Measurements from ENCODE around the gene KRTAP10-9.

The KRTAP10-9 gene

DNA sequence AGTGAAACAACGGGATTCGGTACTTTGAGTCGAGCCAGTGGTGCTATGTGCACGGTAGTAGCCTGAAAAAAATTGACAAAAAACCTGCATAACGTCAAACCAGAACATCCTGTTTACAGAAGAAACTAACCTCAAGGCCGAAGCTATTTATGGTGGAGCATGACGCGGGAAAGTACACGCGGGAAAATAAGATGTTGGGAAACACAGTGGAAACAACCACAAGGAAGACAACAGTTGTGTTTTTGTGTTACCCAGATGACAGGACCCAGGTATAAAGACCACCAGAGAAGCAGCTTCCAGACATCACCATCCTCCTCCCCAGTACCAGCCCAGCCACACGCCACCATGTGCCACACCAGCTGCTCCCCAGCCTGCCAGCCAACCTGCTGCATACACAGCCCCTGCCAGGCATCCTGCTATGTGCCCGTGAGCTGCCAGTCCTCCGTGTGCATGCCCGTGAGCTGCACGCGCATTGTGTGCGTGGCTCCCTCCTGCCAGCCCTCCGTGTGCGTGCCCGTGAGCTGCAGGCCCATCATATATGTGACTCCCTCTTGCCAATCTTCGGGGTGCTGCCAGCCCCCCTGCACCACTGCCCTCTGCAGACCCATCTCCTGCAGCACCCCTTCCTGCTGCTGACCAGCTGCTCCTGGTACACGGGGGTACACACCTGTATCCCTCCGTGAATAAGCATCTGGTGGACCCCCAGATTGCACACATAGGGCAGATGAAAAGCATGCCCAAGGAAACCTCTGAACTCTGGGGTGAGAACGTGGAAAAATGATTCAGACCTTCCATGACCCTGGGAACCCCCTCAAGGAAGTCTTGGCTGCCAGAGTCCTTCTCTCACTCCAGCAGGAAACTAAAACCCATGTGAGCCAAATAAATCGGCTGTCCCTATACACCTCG lies 31.0 kb downstream of the KRTAP10-9 start, which contains the start of gene KRTAP12-3:
KRTAP12-3 (plus strand) TSS at position 298 of the 906 bp plus-strand sequence; CDS start at position 346, 48 bp downstream.
- Histone ChIP-seq H3K9me3 (ENCODE audit: control insufficient read depth, insufficient read depth, low read depth, low read length) (no peaks in the 10 kb centered on the region), H3K4me3 (ENCODE audit: low read depth, low read length) (no peak within 1 kb of the TSS), H3K36me3 (ENCODE audit: control insufficient read depth in 2 of 2, insufficient read depth in 1 of 2, low read length in 2 of 2) (no peaks in the 10 kb centered on the region), H3K4me1 (ENCODE audit: control insufficient read depth, insufficient read depth, low read length) (no peaks in the 10 kb centered on the region), H3K27ac (ENCODE audit: extremely low read depth, low read depth, low read length) (no peak within 1 kb of the TSS)
- TF ChIP-seq ZNF266 (tag by site-specific recombination; IDR thresholded peaks at IDR 0.05; ENCODE audit: low read depth), result no peak
- TF ChIP-seq PBX3 (CRISPR knock-in tag; IDR thresholded peaks at IDR 0.05), result no peak
- TF ChIP-seq WT1 (tag by site-specific recombination; IDR thresholded peaks at IDR 0.05), result no peak
- TF ChIP-seq ZSCAN4 (tag by site-specific recombination; IDR thresholded peaks at IDR 0.05), result no peak
- TF ChIP-seq, protein P1, sequence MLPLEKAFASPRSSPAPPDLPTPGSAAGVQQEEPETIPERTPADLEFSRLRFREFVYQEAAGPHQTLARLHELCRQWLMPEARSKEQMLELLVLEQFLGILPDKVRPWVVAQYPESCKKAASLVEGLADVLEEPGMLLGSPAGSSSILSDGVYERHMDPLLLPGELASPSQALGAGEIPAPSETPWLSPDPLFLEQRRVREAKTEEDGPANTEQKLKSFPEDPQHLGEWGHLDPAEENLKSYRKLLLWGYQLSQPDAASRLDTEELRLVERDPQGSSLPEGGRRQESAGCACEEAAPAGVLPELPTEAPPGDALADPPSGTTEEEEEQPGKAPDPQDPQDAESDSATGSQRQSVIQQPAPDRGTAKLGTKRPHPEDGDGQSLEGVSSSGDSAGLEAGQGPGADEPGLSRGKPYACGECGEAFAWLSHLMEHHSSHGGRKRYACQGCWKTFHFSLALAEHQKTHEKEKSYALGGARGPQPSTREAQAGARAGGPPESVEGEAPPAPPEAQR (tag by site-specific recombination; IDR thresholded peaks at IDR 0.05), result no peak
- TF ChIP-seq, protein P2, sequence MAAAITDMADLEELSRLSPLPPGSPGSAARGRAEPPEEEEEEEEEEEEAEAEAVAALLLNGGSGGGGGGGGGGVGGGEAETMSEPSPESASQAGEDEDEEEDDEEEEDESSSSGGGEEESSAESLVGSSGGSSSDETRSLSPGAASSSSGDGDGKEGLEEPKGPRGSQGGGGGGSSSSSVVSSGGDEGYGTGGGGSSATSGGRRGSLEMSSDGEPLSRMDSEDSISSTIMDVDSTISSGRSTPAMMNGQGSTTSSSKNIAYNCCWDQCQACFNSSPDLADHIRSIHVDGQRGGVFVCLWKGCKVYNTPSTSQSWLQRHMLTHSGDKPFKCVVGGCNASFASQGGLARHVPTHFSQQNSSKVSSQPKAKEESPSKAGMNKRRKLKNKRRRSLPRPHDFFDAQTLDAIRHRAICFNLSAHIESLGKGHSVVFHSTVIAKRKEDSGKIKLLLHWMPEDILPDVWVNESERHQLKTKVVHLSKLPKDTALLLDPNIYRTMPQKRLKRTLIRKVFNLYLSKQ (tag by site-specific recombination; IDR thresholded peaks at IDR 0.05; ENCODE audit: borderline replicate concordance), result no peak
- TF ChIP-seq ZBTB48 (tag by site-specific recombination; IDR thresholded peaks at IDR 0.05), result no peak
- TF ChIP-seq ZBTB21 (tag by site-specific recombination; IDR thresholded peaks at IDR 0.05), result no peak
- no peak for TF ChIP-seq ZNF169 (tag by site-specific recombination; IDR thresholded peaks at IDR 0.05)
- no peak for TF ChIP-seq KLF1 (tag by site-specific recombination; IDR thresholded peaks at IDR 0.05)
- TF ChIP-seq ZNF76 (tag by site-specific recombination; IDR thresholded peaks at IDR 0.05; ENCODE audit: borderline replicate concordance, low read depth), result no peak
- TF ChIP-seq IKZF3 (tag by site-specific recombination; IDR thresholded peaks at IDR 0.05), result no peak
- ChIA-PET POLR2A (no interaction called here), CTCF (interaction anchor here (0.5 kb wide), 1 partner anchor 212 kb away, joined by 5 read pairs; no protein-coding TSS in a partner anchor)

- Histone ChIP-seq H3K4me3 (ENCODE audit: low read depth, low read length) (no peak overlapping the region), H3K4me1 (ENCODE audit: control insufficient read depth, insufficient read depth, low read length) (no peaks in the 10 kb centered on the region), H3K27ac (ENCODE audit: extremely low read depth, low read depth, low read length) (no peak overlapping the region), H3K36me3 (ENCODE audit: control insufficient read depth in 2 of 2, insufficient read depth in 1 of 2, low read length in 2 of 2) (no peaks in the 10 kb centered on the region), H3K9me3 (ENCODE audit: control insufficient read depth, insufficient read depth, low read depth, low read length) (no peaks in the 10 kb centered on the region)
- CTCF ChIA-PET, result no interaction called here
- TF ChIP-seq ZNF623 (tag by site-specific recombination; IDR thresholded peaks at IDR 0.05) (no peak), ZNF488 (tag by site-specific recombination; IDR thresholded peaks at IDR 0.05) (no peak), EGR2 (tag by site-specific recombination; IDR thresholded peaks at IDR 0.05; ENCODE audit: low read depth) (no peak)
- POLR2A ChIA-PET, result no interaction called here
Measured at GRCh38 chr21:44658541-44658910, 31.6 kb downstream of the KRTAP10-9 start.

All from HEK293 (cell line).